C4-2B (cell line): ENCODE measurements around the gene GPR42.

Experiments
- CTCF ChIP-seq: fragments of 450-650 bp; conservative IDR thresholded peaks from 2 replicates; pipeline ENCODE4 v1.5.1; 2017; ENCODE audit warnings: mild to moderate bottlenecking
- ZFX ChIP-seq: fragments of 450-650 bp; IDR thresholded peaks from 2 replicates; pipeline ENCODE4 v1.6.1; 2017

GRCh38 chr19:35362261-35363000 is 8.4 kb upstream of the GPR42 start:
- TF ChIP-seq CTCF = no peak
- no peak for TF ChIP-seq ZFX
